Prostate gland (tissue), 2 donors: ENCODE results near the gene ARL6IP1.

ENCODE experiments used
- CTCF ChIP-seq, 4 experiments: fragments of 200-600 bp in 2 of 4; fragments of 450-650 bp in 2 of 4; sonication (generic) in 2 of 4; IDR thresholded peaks; 1 replicate in 3 of 4; 2 replicates in 1 of 4; pipeline ENCODE4 v1.5.1; 2016 to 2019; ENCODE audit warnings: antibody characterized with exemption in 4 of 4, mild to moderate bottlenecking in 2 of 4, moderate library complexity in 2 of 4
- POLR2A ChIP-seq: fragments of 450-650 bp; IDR thresholded peaks from one replicate; pipeline ENCODE4 v1.6.1; 2016; ENCODE audit warnings: antibody characterized with exemption, mild to moderate bottlenecking
- POLR2AphosphoS5 ChIP-seq: sonication (generic); formaldehyde crosslinking; IDR thresholded peaks from one replicate; pipeline ENCODE4 v1.6.1; 2017; ENCODE audit warnings: antibody characterized with exemption

DNA sequence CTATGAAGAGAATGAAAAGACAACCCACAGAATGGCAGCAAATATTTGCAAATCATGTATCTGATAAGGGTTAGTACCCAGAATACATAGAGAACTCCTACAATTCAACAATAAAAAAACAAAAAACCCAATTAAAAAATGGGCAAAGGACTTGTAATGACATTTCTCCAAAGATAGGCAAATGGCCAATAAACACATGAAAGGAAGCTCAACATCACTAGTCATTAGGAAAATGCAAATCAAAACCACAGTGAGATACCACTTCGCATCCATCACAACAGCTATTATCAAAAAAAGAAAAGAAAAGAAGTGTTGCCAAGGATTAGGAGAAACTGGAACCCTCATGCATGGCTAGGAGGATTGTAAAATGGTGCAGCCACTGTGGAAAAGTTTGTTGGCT is 45.1 kb upstream of the ARL6IP1 start:
- TF ChIP-seq CTCF (IDR thresholded peaks at IDR 0.05), result no peak
- TF ChIP-seq POLR2AphosphoS5, result no peak
- TF ChIP-seq POLR2A, result no peak
